Measurements from ENCODE around the gene NUDCD3.

NUDCD3 gene

GRCh38 chr7:44494960-44495359 is 4.5 kb upstream of the NUDCD3 start:
- Histone ChIP-seq H3K36me3 (ENCODE audit: control insufficient read depth, insufficient read depth, low read length) (no peaks in the 10 kb centered on the region), H3K27ac (ENCODE audit: low read depth, low read length, severe bottlenecking) (no peak overlapping the region), H3K4me3 (ENCODE audit: extremely low read depth, insufficient read depth, low read length, poor library complexity, severe bottlenecking) (no peak overlapping the region), H3K4me1 (ENCODE audit: control insufficient read depth, insufficient read depth, low read length, poor library complexity, severe bottlenecking) (no peaks in the 10 kb centered on the region), H3K9me3 (ENCODE audit: control insufficient read depth, low read length) (no peaks in the 10 kb centered on the region)
- no CpG with 5 or more reads among the region's 2 CpGs for WGBS, 2 experiments (ENCODE audit: insufficient coverage in 2 of 2)

GRCh38 chr7:44491229-44491628 is 771 bp upstream of the NUDCD3 start:
- Histone ChIP-seq H3K27ac (ENCODE audit: low read depth, low read length, severe bottlenecking) (peak overlapping the region; percentile 99), H3K4me1 (ENCODE audit: control insufficient read depth, insufficient read depth, low read length, poor library complexity, severe bottlenecking) (peaks cover 4% of the 10 kb centered on the region), H3K36me3 (ENCODE audit: control insufficient read depth, insufficient read depth, low read length) (peaks cover 14% of the 10 kb centered on the region), H3K4me3 (ENCODE audit: extremely low read depth, insufficient read depth, low read length, poor library complexity, severe bottlenecking) (peak overlapping the region; percentile 91), H3K9me3 (ENCODE audit: control insufficient read depth, low read length) (no peaks in the 10 kb centered on the region)
- no CpG with 5 or more reads among the region's 3 CpGs for WGBS, 2 experiments (ENCODE audit: insufficient coverage in 2 of 2)

GRCh38 chr7:44489955-44490350 is 505 bp downstream of the NUDCD3 start:
- peaks cover 4% of the 10 kb centered on the region for H3K4me1 ChIP-seq (ENCODE audit: control insufficient read depth, insufficient read depth, low read length, poor library complexity, severe bottlenecking)
- peak overlapping the region; percentile 91 for H3K4me3 ChIP-seq (ENCODE audit: extremely low read depth, insufficient read depth, low read length, poor library complexity, severe bottlenecking)
- no peaks in the 10 kb centered on the region for H3K9me3 ChIP-seq (ENCODE audit: control insufficient read depth, low read length)
- peak overlapping the region; percentile 99 for H3K27ac ChIP-seq (ENCODE audit: low read depth, low read length, severe bottlenecking)
- peaks cover 26% of the 10 kb centered on the region for H3K36me3 ChIP-seq (ENCODE audit: control insufficient read depth, insufficient read depth, low read length)
- WGBS, 2 experiments (ENCODE audit: insufficient coverage in 2 of 2), result 0 to 1% methylated on average over 14 to 17 of the region's 19 CpGs

- no peaks in the 10 kb centered on the region for H3K9me3 ChIP-seq (ENCODE audit: control insufficient read depth, low read length)
- H3K4me1 ChIP-seq (ENCODE audit: control insufficient read depth, insufficient read depth, low read length, poor library complexity, severe bottlenecking), result peaks cover 4% of the 10 kb centered on the region
- no peak overlapping the region for H3K27ac ChIP-seq (ENCODE audit: low read depth, low read length, severe bottlenecking)
- H3K36me3 ChIP-seq (ENCODE audit: control insufficient read depth, insufficient read depth, low read length), result peaks cover 36% of the 10 kb centered on the region
- peak overlapping the region; percentile 91 for H3K4me3 ChIP-seq (ENCODE audit: extremely low read depth, insufficient read depth, low read length, poor library complexity, severe bottlenecking)
- WGBS, 2 experiments (ENCODE audit: insufficient coverage in 2 of 2), result 97 to 100% methylated on average over 3 of the region's 3 CpGs
Measured at GRCh38 chr7:44488955-44489354, 1.5 kb downstream of the NUDCD3 start.

GRCh38 chr7:44486693-44487092 is 3.8 kb downstream of the NUDCD3 start:
- Histone ChIP-seq H3K36me3 (ENCODE audit: control insufficient read depth, insufficient read depth, low read length) (peaks cover 58% of the 10 kb centered on the region), H3K27ac (ENCODE audit: low read depth, low read length, severe bottlenecking) (no peak overlapping the region), H3K9me3 (ENCODE audit: control insufficient read depth, low read length) (no peaks in the 10 kb centered on the region), H3K4me3 (ENCODE audit: extremely low read depth, insufficient read depth, low read length, poor library complexity, severe bottlenecking) (no peak overlapping the region), H3K4me1 (ENCODE audit: control insufficient read depth, insufficient read depth, low read length, poor library complexity, severe bottlenecking) (peaks cover 4% of the 10 kb centered on the region)
- WGBS, 2 experiments (ENCODE audit: insufficient coverage in 2 of 2), result 92 to 100% methylated on average over 1 of the region's 1 CpG

GRCh38 chr7:44486001-44486400 is 4.5 kb downstream of the NUDCD3 start:
- Histone ChIP-seq H3K4me3 (ENCODE audit: extremely low read depth, insufficient read depth, low read length, poor library complexity, severe bottlenecking) (no peak overlapping the region), H3K9me3 (ENCODE audit: control insufficient read depth, low read length) (no peaks in the 10 kb centered on the region), H3K36me3 (ENCODE audit: control insufficient read depth, insufficient read depth, low read length) (peaks cover 65% of the 10 kb centered on the region), H3K27ac (ENCODE audit: low read depth, low read length, severe bottlenecking) (no peak overlapping the region), H3K4me1 (ENCODE audit: control insufficient read depth, insufficient read depth, low read length, poor library complexity, severe bottlenecking) (peaks cover 4% of the 10 kb centered on the region)
- WGBS, 2 experiments (ENCODE audit: insufficient coverage in 2 of 2), result 88 to 100% methylated on average over 1 to 2 of the region's 4 CpGs

GRCh38 chr7:44484482-44485313 is 5.8 kb downstream of the NUDCD3 start:
- H3K4me1 ChIP-seq (ENCODE audit: control insufficient read depth, insufficient read depth, low read length, poor library complexity, severe bottlenecking), result peaks cover 4% of the 10 kb centered on the region
- H3K27ac ChIP-seq (ENCODE audit: low read depth, low read length, severe bottlenecking), result no peak overlapping the region
- no peaks in the 10 kb centered on the region for H3K9me3 ChIP-seq (ENCODE audit: control insufficient read depth, low read length)
- no peak overlapping the region for H3K4me3 ChIP-seq (ENCODE audit: extremely low read depth, insufficient read depth, low read length, poor library complexity, severe bottlenecking)
- 92 to 93% methylated on average over 2 to 4 of the region's 5 CpGs for WGBS, 2 experiments (ENCODE audit: insufficient coverage in 2 of 2)
- H3K36me3 ChIP-seq (ENCODE audit: control insufficient read depth, insufficient read depth, low read length), result peaks cover 75% of the 10 kb centered on the region

- peaks cover 4% of the 10 kb centered on the region for H3K4me1 ChIP-seq (ENCODE audit: control insufficient read depth, insufficient read depth, low read length, poor library complexity, severe bottlenecking)
- peaks cover 78% of the 10 kb centered on the region for H3K36me3 ChIP-seq (ENCODE audit: control insufficient read depth, insufficient read depth, low read length)
- H3K4me3 ChIP-seq (ENCODE audit: extremely low read depth, insufficient read depth, low read length, poor library complexity, severe bottlenecking), result no peak overlapping the region
- no peaks in the 10 kb centered on the region for H3K9me3 ChIP-seq (ENCODE audit: control insufficient read depth, low read length)
- WGBS, 2 experiments (ENCODE audit: insufficient coverage in 2 of 2), result 93% methylated on average over 2 of the region's 2 CpGs; no CpG with 5 or more reads in 1 of the 2 experiments
- H3K27ac ChIP-seq (ENCODE audit: low read depth, low read length, severe bottlenecking), result no peak overlapping the region
Measured at GRCh38 chr7:44482502-44483485, 7.7 kb downstream of the NUDCD3 start.

- H3K27ac ChIP-seq (ENCODE audit: low read depth, low read length, severe bottlenecking), result no peak overlapping the region
- H3K36me3 ChIP-seq (ENCODE audit: control insufficient read depth, insufficient read depth, low read length), result peaks cover 77% of the 10 kb centered on the region
- no peaks in the 10 kb centered on the region for H3K9me3 ChIP-seq (ENCODE audit: control insufficient read depth, low read length)
- peaks cover 13% of the 10 kb centered on the region for H3K4me1 ChIP-seq (ENCODE audit: control insufficient read depth, insufficient read depth, low read length, poor library complexity, severe bottlenecking)
- H3K4me3 ChIP-seq (ENCODE audit: extremely low read depth, insufficient read depth, low read length, poor library complexity, severe bottlenecking), result no peak overlapping the region
- 95 to 100% methylated on average over 2 to 5 of the region's 8 CpGs for WGBS, 2 experiments (ENCODE audit: insufficient coverage in 2 of 2)
Measured at GRCh38 chr7:44477938-44478337, 12.5 kb downstream of the NUDCD3 start.

- 26 to 43% methylated on average over 3 to 5 of the region's 6 CpGs for WGBS, 2 experiments (ENCODE audit: insufficient coverage in 2 of 2)
- Histone ChIP-seq H3K9me3 (ENCODE audit: control insufficient read depth, low read length) (no peaks in the 10 kb centered on the region), H3K4me3 (ENCODE audit: extremely low read depth, insufficient read depth, low read length, poor library complexity, severe bottlenecking) (no peak overlapping the region), H3K4me1 (ENCODE audit: control insufficient read depth, insufficient read depth, low read length, poor library complexity, severe bottlenecking) (peaks cover 13% of the 10 kb centered on the region), H3K27ac (ENCODE audit: low read depth, low read length, severe bottlenecking) (no peak overlapping the region), H3K36me3 (ENCODE audit: control insufficient read depth, insufficient read depth, low read length) (peaks cover 70% of the 10 kb centered on the region)
Measured at GRCh38 chr7:44477063-44477830, 13.2 kb downstream of the NUDCD3 start.
